Measurements from ENCODE around the gene RIC8A.
"Not testable (repeated sequence)": the region's sequence is repeated elsewhere in the genome, so short reads cannot be mapped to it uniquely, and the experiment has no call there.

Gene RIC8A

DNA sequence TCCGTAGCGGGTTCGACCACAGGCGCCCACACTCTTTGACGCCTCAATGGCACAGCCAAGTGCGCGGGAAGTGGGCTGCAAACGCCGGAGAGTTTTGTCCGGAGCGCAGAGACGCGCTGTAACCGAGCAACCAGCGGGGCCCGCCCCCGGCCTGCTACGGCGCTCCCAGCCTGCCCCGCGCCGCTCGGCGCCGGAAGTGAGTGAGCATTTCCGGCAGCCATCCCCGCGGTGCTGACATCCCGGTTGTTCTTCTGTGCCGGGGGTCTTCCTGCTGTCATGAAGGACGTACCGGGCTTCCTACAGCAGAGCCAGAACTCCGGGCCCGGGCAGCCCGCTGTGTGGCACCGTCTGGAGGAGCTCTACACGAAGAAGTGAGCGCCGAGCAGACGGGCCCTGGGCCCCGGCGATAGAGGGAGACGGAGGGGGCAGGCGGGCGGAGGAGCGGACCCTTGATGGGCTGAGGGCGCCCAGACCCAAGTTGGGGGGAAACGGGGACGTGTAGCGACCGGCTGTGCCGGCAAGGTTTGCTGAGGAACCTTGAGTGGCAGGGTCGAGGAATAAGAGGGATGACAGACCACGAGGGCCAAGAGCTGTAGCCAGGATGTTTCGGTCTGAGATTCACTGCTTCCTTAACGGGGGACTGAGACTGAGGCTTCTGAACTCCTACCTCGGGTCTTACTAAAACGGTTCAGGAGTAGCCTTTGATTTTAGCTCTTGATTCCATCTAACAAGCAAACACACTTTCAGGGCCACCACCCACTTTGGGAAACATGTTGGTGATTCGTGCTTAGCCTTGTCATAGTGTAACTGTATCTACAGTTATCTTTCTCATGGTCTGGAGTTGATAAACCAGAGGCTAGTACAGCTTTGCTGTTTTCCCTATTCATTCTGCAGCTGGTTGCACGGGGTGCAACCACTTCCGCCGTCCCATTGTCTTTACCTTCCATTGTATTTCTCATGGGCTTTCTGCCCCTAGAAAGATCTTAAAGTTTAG lies 29.6 kb downstream of the RIC8A start, which contains the start of gene PSMD13:
Gene PSMD13 (plus strand): TSS at position 203 of the 994 bp plus-strand sequence. CDS start 74 bp downstream, at position 277.
- Histone ChIP-seq H3K9ac (ENCODE audit: low read length) (peak within 1 kb of the TSS; percentile 88), H3K36me3 (ENCODE audit: control insufficient read depth, low read depth, low read length) (peaks cover 7% of the 10 kb centered on the region), H3K27ac (ENCODE audit: low read length) (peak within 1 kb of the TSS; percentile 76), H3K4me3 (ENCODE audit: low read length) (peak within 1 kb of the TSS; percentile 97), H3K27me3 (ENCODE audit: control insufficient read depth, insufficient read depth, low read length) (no peaks in the 10 kb centered on the region), H3K9me3 (ENCODE audit: control insufficient read depth, low read depth, low read length) (no peaks in the 10 kb centered on the region), H3K4me1 (ENCODE audit: control insufficient read depth, low read depth, low read length) (peaks cover 12% of the 10 kb centered on the region)

DNA sequence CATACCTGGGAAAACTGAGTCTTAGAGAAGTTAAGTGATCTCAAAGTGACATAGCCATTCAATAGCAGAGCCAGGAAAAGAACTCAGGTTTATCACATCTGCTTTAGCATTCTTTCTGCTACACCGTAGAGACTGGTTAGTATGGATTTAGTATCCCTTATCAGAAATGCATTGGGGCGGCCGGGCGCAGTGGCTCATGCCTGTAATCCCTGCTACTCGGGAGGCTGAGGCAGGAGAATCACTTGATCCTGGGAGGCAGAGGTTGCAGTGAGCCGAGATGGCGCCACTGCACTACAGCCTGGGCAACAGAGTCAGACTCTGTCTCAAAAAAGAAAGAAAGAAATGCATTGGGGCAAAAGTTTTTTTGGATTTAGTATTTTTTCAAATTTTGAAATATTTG lies 30.8 kb downstream of the RIC8A start:
- H3K4me1 ChIP-seq (ENCODE audit: control insufficient read depth, low read depth, low read length): peaks cover 12% of the 10 kb centered on the region
- not testable (repeated sequence) for H3K9me3 ChIP-seq (ENCODE audit: control insufficient read depth, low read depth, low read length); H3K27me3 ChIP-seq (ENCODE audit: control insufficient read depth, insufficient read depth, low read length); H3K9ac ChIP-seq (ENCODE audit: low read length); H3K27ac ChIP-seq (ENCODE audit: low read length)
- H3K36me3 ChIP-seq (ENCODE audit: control insufficient read depth, low read depth, low read length): peaks cover 11% of the 10 kb centered on the region
- peak overlapping the region; percentile 97 for H3K4me3 ChIP-seq (ENCODE audit: low read length)

DNA sequence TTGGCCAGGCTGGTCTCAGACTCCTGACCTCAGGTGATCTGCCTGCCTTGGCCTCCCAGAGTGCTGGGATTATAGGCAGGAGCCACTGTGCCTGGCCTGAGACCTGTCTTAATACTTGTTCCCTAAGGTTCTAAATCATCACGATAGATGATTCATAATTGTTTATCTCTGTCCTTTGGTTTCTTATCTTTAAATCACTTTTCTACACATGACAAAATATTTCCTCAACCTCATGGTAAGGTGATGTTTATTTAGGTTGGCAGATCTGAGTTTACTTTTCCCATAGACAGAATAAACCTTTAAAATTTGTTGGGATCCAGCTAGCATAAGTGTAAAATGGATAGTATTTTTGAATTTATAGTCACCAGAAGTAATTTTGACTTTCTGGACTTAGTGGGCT lies 32.8 kb downstream of the RIC8A start:
- H3K27me3 ChIP-seq (ENCODE audit: control insufficient read depth, insufficient read depth, low read length): no peaks in the 10 kb centered on the region
- no peak overlapping the region for H3K4me3 ChIP-seq (ENCODE audit: low read length)
- no peak overlapping the region for H3K9ac ChIP-seq (ENCODE audit: low read length)
- no peak overlapping the region for H3K27ac ChIP-seq (ENCODE audit: low read length)
- peaks cover 30% of the 10 kb centered on the region for H3K36me3 ChIP-seq (ENCODE audit: control insufficient read depth, low read depth, low read length)
- peaks cover 10% of the 10 kb centered on the region for H3K4me1 ChIP-seq (ENCODE audit: control insufficient read depth, low read depth, low read length)
- no peaks in the 10 kb centered on the region for H3K9me3 ChIP-seq (ENCODE audit: control insufficient read depth, low read depth, low read length)

DNA sequence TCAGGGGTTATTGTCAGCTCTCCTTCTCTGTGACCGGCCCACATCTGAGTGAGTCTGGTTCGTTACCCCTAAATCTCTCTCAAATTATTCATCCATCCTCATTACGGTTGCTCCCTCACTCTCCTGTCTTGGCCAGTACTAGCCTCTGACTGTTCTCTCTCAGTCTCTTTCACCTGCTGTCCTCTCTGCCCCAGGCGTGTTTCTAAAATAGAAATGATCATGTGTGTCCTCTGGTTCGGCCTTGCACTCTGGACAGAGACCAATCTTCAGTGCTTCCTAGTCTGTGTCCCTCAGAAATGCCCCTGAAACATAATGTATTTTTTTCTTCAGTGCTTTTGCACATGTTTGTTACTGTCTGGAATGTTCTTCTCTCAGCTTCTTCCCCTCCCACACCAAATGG lies 34.1 kb downstream of the RIC8A start:
- Histone ChIP-seq H3K27ac (ENCODE audit: low read length) (no peak overlapping the region), H3K9ac (ENCODE audit: low read length) (no peak overlapping the region), H3K4me1 (ENCODE audit: control insufficient read depth, low read depth, low read length) (peaks cover 7% of the 10 kb centered on the region), H3K36me3 (ENCODE audit: control insufficient read depth, low read depth, low read length) (peaks cover 44% of the 10 kb centered on the region), H3K9me3 (ENCODE audit: control insufficient read depth, low read depth, low read length) (no peaks in the 10 kb centered on the region), H3K27me3 (ENCODE audit: control insufficient read depth, insufficient read depth, low read length) (no peaks in the 10 kb centered on the region), H3K4me3 (ENCODE audit: low read length) (no peak overlapping the region)

DNA sequence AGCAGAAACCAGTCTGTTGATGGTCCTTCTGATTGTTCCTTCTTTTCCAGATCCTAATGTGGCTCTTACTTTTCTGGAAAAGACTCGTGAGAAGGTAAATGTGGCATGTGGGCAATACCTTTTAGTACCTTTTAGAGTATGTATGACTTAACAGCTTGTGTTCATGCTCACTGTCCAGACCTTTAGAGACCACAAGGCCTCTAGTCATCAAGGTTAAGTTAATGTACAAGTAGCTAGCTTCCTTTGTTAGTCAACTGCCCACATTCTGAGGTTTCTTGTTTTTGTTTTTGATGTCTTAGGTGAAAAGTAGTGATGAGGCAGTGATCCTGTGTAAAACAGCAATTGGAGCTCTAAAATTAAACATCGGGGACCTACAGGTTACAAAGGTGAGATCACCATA lies 36.9 kb downstream of the RIC8A start:
- no peaks in the 10 kb centered on the region for H3K4me1 ChIP-seq (ENCODE audit: control insufficient read depth, low read depth, low read length)
- no peaks in the 10 kb centered on the region for H3K27me3 ChIP-seq (ENCODE audit: control insufficient read depth, insufficient read depth, low read length)
- H3K9me3 ChIP-seq (ENCODE audit: control insufficient read depth, low read depth, low read length): no peaks in the 10 kb centered on the region
- H3K27ac ChIP-seq (ENCODE audit: low read length): no peak overlapping the region
- peaks cover 69% of the 10 kb centered on the region for H3K36me3 ChIP-seq (ENCODE audit: control insufficient read depth, low read depth, low read length)
- no peak overlapping the region for H3K4me3 ChIP-seq (ENCODE audit: low read length)
- no peak overlapping the region for H3K9ac ChIP-seq (ENCODE audit: low read length)

DNA sequence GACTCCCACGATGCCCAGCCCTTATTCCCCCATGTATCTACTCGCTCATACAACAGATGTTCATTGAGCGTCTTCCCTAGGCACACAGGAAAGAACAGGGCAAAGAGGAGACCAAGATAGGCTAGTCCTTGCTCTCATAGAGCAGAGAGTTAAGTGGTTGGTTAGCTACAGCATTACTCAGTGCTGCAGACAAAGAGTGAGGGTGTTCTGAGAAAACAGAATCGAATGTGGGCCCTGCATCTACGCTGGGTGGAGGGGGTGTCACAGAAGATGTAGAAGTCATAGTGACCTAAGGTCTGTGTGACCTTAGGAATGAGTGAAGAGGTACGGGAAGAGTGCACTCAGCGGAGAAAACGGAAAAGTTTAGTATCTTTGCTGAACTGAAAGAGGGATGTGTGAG lies 41.6 kb downstream of the RIC8A start:
- Histone ChIP-seq H3K27me3 (ENCODE audit: control insufficient read depth, insufficient read depth, low read length) (no peaks in the 10 kb centered on the region), H3K4me1 (ENCODE audit: control insufficient read depth, low read depth, low read length) (peaks cover 3% of the 10 kb centered on the region), H3K27ac (ENCODE audit: low read length) (no peak overlapping the region), H3K36me3 (ENCODE audit: control insufficient read depth, low read depth, low read length) (peaks cover 80% of the 10 kb centered on the region), H3K4me3 (ENCODE audit: low read length) (no peak overlapping the region), H3K9me3 (ENCODE audit: control insufficient read depth, low read depth, low read length) (no peaks in the 10 kb centered on the region), H3K9ac (ENCODE audit: low read length) (no peak overlapping the region)

DNA sequence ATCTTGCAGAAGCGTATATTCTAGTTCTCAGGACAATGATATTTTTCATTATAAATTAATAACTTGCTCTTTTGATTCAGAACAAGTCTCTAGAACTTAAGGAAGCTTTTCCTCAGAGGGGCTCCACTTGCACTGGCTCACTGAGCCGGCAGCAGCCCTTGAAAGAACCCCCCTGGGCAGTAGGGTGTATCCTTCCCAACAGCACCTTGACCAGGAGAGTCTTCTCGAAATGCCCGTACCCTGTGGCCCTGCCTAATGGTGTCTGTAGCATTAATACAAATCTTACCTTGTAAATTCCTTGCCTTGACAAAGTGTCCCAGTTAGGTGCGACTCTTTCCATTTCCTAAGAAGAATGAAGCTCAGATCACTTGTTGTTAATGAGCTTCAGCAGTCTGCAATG lies 42.8 kb downstream of the RIC8A start:
- Histone ChIP-seq H3K9ac (ENCODE audit: low read length) (no peak overlapping the region), H3K9me3 (ENCODE audit: control insufficient read depth, low read depth, low read length) (no peaks in the 10 kb centered on the region), H3K36me3 (ENCODE audit: control insufficient read depth, low read depth, low read length) (peaks cover 68% of the 10 kb centered on the region), H3K4me3 (ENCODE audit: low read length) (no peak overlapping the region), H3K27ac (ENCODE audit: low read length) (no peak overlapping the region), H3K4me1 (ENCODE audit: control insufficient read depth, low read depth, low read length) (peaks cover 3% of the 10 kb centered on the region), H3K27me3 (ENCODE audit: control insufficient read depth, insufficient read depth, low read length) (no peaks in the 10 kb centered on the region)

DNA sequence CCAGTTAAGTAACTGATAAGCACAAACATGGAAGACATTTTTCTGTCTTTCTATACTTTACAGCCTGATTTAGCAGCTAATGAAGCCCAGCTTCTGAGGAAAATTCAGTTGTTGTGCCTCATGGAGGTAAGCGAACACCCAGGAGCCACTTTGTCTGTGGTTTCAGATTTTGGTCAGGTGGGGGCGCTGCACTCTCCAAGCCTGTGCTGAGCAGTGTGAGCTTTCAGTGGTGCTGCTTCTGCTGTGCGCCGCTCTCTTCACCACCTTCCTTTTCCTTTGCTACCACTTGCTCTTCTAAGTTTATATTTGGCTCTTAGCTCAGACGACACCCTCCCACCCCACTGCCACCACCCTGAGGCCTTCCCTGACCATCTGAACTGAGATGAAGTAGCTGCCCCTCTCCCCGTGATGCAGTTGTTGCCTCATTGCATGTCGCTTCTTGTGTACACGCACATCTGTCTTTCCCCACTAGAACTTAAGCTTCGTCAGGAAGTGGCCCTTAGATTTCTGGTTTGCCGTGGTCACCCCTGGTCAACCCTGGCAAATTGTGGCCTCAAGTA lies 43.3 kb downstream of the RIC8A start:
- peaks cover 3% of the 10 kb centered on the region for H3K4me1 ChIP-seq (ENCODE audit: control insufficient read depth, low read depth, low read length)
- H3K9ac ChIP-seq (ENCODE audit: low read length): no peak overlapping the region
- peaks cover 63% of the 10 kb centered on the region for H3K36me3 ChIP-seq (ENCODE audit: control insufficient read depth, low read depth, low read length)
- H3K4me3 ChIP-seq (ENCODE audit: low read length): no peak overlapping the region
- no peaks in the 10 kb centered on the region for H3K27me3 ChIP-seq (ENCODE audit: control insufficient read depth, insufficient read depth, low read length)
- H3K9me3 ChIP-seq (ENCODE audit: control insufficient read depth, low read depth, low read length): no peaks in the 10 kb centered on the region
- no peak overlapping the region for H3K27ac ChIP-seq (ENCODE audit: low read length)

DNA sequence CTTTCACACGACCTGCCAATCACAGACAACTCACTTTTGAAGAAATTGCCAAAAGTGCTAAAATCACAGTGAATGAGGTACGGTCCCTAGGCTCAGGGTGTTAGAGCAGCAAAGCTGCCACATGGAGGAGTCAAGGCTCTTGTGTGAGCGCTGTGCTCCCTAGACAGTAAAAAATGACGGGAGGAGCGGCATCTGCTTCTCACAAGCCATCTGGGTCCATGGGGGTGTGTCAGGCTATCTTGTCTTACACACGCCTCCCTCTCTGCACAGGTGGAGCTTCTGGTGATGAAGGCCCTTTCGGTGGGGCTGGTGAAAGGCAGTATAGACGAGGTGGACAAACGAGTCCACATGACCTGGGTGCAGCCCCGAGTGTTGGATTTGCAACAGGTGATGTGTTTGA lies 44.0 kb downstream of the RIC8A start:
- peaks cover 3% of the 10 kb centered on the region for H3K4me1 ChIP-seq (ENCODE audit: control insufficient read depth, low read depth, low read length)
- no peaks in the 10 kb centered on the region for H3K27me3 ChIP-seq (ENCODE audit: control insufficient read depth, insufficient read depth, low read length)
- H3K4me3 ChIP-seq (ENCODE audit: low read length): no peak overlapping the region
- H3K9me3 ChIP-seq (ENCODE audit: control insufficient read depth, low read depth, low read length): no peaks in the 10 kb centered on the region
- H3K36me3 ChIP-seq (ENCODE audit: control insufficient read depth, low read depth, low read length): peaks cover 56% of the 10 kb centered on the region
- H3K27ac ChIP-seq (ENCODE audit: low read length): no peak overlapping the region
- H3K9ac ChIP-seq (ENCODE audit: low read length): no peak overlapping the region

DNA sequence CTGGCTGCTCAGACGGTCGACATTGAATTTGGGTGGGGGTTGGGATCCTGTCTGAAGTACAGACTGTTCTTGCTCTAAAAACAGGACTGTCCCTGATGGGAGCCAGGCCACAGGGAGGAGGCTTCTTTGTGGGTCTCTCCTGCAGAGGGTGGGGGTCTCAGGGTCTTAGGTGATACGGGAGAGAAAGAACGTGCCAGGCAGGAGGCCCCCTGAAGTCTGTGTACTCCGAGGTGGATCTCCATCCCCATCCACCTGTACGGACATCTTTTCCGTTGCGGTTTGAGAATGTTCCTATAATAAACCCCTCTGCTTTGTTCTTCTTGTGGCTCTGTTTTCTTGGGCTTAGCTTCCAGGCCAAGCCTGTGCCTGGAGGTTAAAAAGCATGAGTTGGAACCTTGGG lies 45.2 kb downstream of the RIC8A start:
- Histone ChIP-seq H3K4me1 (ENCODE audit: control insufficient read depth, low read depth, low read length) (peaks cover 3% of the 10 kb centered on the region), H3K9me3 (ENCODE audit: control insufficient read depth, low read depth, low read length) (no peaks in the 10 kb centered on the region), H3K27ac (ENCODE audit: low read length) (no peak overlapping the region), H3K9ac (ENCODE audit: low read length) (no peak overlapping the region), H3K36me3 (ENCODE audit: control insufficient read depth, low read depth, low read length) (peaks cover 45% of the 10 kb centered on the region), H3K4me3 (ENCODE audit: low read length) (no peak overlapping the region), H3K27me3 (ENCODE audit: control insufficient read depth, insufficient read depth, low read length) (no peaks in the 10 kb centered on the region)

DNA sequence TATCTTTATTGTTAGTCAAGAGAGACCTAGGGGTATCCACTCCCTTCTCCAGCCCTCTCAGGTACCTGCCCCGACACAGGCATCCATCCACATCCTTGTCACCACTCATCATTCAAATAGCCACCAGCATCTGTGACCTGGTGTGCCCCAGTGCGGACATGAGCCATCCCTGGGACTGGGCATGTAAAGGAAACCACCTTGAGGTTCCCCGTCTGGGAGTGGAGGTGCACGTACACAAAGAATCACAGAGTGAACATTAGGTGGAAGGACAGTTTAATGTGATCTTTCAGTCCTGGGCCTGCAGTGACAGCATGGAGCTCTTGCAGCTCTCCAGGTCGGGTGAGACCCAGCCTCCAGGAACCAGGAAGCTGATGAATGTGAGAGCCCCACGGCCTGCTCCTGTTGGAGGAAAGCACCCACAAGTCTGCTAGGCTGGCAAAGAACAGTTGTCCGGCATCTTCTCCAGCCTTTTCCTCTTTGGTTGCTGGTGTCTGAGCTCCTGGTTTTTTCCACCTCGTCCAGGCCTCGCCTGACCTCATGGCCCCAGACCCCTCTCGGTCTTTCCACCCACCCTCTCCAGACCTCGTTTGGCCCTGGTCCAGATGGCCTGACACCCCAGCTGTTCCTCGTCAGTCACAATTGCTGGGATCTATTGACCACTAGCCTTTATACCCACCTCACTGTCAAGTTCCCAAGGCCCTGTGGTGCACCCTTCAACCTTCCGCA lies 45.8 kb downstream of the RIC8A start:
- Histone ChIP-seq H3K9ac (ENCODE audit: low read length) (no peak overlapping the region), H3K36me3 (ENCODE audit: control insufficient read depth, low read depth, low read length) (peaks cover 39% of the 10 kb centered on the region), H3K4me3 (ENCODE audit: low read length) (no peak overlapping the region), H3K27me3 (ENCODE audit: control insufficient read depth, insufficient read depth, low read length) (no peaks in the 10 kb centered on the region), H3K27ac (ENCODE audit: low read length) (no peak overlapping the region), H3K9me3 (ENCODE audit: control insufficient read depth, low read depth, low read length) (no peaks in the 10 kb centered on the region), H3K4me1 (ENCODE audit: control insufficient read depth, low read depth, low read length) (peaks cover 3% of the 10 kb centered on the region)

Measured in iPS-18a (cell line).